Raji (cell line): Measurements from ENCODE around the gene LGI4.

Experiments
- POLR2A ChIP-seq: IDR thresholded peaks from 2 replicates; pipeline ENCODE4 v1.6.1; 2011; ENCODE audit warnings: low read depth, low read length, control low read depth; ENCODE audit not compliant: insufficient read depth

LGI4 gene

DNA sequence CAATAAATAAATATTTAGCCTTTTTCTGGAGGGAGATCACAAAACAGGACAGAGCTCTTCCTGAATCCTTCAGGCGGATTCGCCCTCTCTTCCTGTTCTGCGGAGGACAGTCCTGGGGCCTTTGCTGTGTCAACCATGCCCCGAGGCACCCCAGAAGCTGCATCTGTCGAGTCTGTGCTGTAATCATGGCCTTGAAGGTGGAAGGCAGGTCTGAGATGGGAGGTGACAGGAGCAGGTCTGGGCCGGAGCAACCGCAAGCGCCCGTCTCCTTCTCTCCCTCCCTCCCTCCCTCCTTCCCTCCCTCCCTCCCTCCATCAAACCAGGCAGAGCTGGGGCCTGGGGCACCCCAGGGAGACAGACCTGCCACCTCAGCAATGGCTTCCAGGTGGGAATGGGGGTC lies 23.9 kb downstream of the LGI4 start:
- TF ChIP-seq POLR2A = no peak

DNA sequence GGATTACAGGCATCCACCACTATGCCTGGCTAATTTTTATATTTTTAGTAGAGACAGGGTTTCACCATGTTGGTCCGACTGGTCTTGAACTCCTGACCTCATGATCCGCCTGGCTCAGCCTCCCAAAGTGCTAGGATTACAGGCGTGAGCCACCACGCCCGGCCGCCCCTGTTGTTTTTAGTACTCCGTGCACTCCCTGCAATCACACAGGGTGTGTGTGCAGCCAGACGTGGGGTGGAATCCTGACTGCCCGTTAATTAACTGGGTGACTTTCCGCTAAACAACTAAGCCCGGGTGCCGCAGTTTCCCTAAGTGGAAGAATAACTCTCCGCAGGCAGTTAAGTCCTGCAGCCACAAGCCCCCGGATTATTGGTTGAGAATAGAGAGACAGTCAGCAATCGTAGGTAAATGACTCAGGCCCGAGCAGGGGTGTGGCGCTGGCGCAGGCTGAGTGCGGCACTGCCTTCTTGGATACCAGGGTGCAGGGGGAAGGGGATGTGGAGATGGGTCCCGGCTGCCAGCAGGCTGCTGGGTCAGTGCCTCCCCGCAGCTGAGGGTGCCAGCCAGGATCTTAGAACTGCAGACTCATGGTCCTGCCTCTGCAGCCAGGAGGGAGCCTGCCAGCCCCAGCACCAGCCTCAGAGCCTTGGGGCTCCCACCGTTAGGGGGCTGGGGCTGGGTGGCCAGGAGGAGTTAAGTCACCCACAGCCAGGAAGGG lies 25.3 kb downstream of the LGI4 start:
- no peak for TF ChIP-seq POLR2A

DNA sequence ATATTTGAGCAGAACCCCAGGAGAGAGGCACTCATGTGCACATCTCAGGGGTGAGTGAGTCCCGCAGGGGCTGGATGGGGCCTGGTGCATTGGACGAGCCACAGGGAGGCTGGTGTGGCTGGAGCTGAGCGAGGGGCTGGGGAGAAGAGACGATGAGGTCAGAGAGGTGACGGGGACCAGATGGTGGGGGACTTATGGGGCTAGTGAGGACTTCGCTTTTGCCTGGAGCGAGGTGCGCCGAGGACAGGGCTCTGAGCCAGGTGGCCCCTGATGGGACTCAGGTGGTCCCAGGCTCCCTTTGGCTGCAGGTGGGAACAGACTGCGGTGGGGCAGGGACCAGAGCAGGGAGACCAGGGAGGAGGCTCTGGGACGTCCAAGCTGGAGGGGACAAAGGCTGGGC lies 26.1 kb downstream of the LGI4 start:
- no peak for TF ChIP-seq POLR2A

DNA sequence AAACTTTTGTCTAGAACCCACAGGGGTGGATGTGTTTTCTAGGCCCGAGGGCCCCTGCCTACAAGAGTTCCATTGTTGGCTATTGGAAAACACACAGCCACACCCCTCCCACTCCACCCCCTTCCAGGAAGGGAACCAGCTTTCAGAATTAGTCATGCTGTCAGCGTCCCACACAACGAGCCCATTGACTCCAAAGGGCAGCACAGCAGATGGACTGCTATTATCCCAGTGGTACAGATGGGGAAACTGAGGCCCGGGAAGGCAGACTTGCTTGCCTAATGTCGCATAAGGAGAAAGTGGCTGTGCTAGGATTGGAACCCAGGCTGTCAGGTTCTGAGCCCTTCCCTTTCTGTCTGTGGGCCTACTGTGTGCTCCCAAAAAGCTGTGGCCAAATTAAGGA lies 27.3 kb downstream of the LGI4 start:
- TF ChIP-seq POLR2A = no peak

GRCh38 chr19:35106898-35107541 lies 27.8 kb downstream of the LGI4 start:
- no peak for TF ChIP-seq POLR2A

GRCh38 chr19:35106291-35106583 lies 28.6 kb downstream of the LGI4 start:
- TF ChIP-seq POLR2A = no peak

GRCh38 chr19:35105411-35106290 lies 29.2 kb downstream of the LGI4 start:
- TF ChIP-seq POLR2A = no peak

DNA sequence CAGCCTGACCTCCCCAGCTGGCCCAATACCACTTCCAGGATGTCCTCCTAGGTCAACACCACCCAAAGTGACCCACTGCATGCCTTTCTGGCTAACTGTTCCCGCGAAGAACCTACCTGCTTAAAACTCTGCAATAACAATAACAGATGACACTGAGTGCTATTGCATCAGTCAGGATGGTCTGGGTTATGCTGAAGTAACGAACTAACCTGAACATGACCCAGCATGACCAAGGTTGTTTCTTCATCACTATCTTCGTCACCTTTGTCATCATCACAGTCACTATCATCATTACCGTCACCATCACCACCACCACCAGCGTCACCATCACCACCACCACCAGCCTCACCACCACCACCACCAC lies 29.8 kb downstream of the LGI4 start:
- TF ChIP-seq POLR2A = no peak

GRCh38 chr19:35104361-35104760 lies 30.5 kb downstream of the LGI4 start:
- no peak for TF ChIP-seq POLR2A

DNA sequence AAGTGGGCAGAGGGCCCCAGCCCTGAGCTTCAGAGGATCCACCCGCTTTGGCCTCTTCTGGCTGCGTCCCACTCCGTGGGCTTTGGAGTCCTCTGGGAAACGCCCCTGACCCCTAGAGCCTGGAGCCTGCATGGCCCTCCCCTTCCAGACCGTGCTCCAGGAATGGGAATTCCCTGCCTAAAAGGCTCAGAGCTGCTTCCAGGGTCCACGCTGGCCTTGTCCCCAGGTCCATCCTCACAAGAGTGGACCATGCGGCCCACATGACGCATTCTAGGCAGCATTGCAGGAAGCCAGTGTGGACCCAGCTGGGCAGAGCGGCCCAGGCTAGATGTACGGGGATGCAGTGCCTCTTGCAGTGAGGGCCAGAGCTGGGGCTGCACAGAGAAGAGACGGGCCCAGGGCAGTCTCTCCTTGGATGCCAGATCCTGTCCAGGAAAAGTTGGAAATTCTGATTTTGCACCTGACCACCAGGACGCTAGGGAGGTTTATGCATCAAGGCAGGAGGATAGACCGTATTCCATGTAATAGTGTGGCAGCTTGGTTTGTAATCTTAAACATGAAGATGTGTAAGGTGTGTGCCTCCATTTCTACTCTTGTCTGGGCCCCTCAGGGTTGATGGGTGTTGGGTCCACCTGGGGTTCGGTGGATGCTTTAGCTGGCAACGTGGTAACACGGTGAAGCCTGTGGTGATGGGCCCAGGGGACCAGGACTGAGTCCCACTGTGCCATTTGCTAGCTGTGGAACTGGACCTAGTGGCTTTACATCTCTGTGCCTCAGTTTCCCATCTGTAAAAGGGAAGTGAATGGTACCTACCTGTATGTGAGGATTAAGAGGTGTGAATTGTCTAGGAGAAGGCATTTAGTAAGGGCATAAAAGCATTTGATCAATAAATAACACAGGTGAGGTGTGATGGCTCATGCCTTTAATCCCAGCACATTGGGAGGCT lies 34.0 kb downstream of the LGI4 start:
- no peak for TF ChIP-seq POLR2A

DNA sequence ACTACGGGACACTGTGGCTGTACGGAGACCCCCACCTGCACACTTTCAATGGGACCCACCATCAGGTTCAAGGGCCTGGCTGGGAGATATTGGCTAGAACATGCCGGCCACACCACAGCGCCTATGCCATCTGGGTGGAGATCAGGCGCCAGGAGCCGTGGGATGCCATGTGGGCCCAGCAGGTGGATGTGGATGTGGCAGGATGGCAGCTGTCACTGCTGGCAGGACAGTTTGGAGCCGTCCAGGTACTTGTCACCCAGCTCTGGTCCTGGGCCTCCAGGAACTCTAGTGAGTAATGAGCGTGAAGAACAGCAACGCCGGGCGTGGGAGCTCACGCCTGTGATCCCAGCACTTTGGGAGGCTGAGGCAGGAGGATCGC lies 35.0 kb downstream of the LGI4 start:
- TF ChIP-seq POLR2A = no peak

DNA sequence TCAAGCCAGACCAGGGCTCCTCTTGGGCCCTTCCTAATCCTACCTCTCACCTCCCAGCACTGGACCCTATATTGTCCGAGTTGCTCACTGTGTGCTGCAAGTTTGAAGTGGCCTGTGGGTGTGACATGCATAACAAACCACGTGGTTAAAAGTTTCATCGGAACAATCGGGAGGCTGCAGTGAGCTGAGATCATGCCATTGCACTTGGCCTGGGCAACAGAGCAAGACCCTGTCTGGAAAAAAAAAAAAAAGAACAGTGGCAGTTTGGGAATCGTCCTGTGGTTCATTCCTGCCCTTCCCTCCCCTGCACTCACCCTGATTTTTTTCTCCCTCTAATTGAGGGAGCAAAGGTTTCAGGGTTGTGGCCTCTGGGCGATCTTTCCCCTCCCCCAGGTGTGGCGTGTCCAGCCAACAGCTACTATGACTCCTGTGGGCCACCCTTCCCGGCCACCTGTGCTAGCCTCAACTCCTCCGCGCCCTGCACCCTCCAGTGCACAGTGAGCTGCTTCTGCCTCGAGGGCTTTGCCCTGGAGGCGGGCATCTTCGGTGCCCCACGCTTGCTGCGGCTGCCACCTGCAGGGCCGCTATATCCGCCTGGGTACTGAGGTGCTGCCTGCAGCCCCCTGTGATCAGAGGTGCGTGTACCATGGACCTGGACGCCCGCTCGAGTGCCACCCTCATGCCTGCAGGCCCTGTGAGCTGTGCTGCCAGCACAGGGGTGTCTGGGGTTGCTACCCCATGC lies 35.5 kb downstream of the LGI4 start:
- no peak for TF ChIP-seq POLR2A

DNA sequence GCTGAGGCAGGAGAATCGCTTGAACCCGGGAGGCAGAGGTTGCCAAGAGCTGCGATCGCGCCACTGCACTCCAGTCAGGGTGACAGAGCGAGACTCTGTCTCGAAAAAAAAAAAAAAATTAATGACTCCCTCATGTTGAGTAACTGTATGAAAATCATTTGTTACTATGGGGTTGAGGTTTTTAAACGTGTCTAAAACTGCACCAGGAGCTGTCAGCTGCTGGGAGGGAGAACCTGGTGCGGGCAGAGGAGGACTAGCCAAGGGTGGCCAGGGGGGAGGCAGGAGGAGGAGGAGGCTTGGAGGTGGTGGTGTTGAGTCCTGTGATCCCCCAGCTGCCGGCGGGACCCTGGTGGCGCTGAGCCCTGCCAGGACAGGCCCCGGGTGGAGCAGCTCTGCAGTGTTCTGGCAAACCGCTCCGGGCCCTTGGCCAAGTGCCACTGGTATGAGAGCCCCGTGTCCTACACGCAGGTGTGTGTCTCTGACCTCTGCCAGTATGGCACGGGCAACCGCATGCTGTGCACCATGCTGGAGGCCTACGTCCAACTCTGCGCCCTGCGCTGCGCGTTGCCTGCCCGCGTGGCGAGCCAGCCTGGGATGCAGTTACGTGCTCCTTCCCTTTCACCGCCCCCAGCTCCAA lies 36.3 kb downstream of the LGI4 start:
- TF ChIP-seq POLR2A = no peak
